Measurements from ENCODE around the gene PSMB3.

PSMB3 gene

GRCh38 chr17:38729886-38730525 is 22.5 kb upstream of the PSMB3 start, which contains the start of gene CISD3 (continued):
- TF ChIP-seq ZNF354C (tag by site-specific recombination; IDR thresholded peaks at IDR 0.05; ENCODE audit: borderline replicate concordance, low read depth) (no peak), SCRT1 (tag by site-specific recombination; IDR thresholded peaks at IDR 0.05; ENCODE audit: borderline replicate concordance) (no peak), ZNF529 (tag by site-specific recombination; IDR thresholded peaks at IDR 0.05; ENCODE audit: insufficient replicate concordance) (no peak), ZNF148 (tag by site-specific recombination; IDR thresholded peaks at IDR 0.05; ENCODE audit: borderline replicate concordance) (no peak), ZFHX2 (tag by site-specific recombination; conservative IDR thresholded peaks at IDR 0.05) (peak; percentile 87), WT1 (tag by site-specific recombination; IDR thresholded peaks at IDR 0.05) (no peak; the same call in 1 of the 2 replicates), ZBTB17 (tag by site-specific recombination; IDR thresholded peaks at IDR 0.05) (peak; percentile 50), ZNF248 (tag by site-specific recombination; IDR thresholded peaks at IDR 0.05) (no peak), ZNF239 (tag by site-specific recombination; IDR thresholded peaks at IDR 0.05) (no peak), ZFP3 (tag by site-specific recombination; IDR thresholded peaks at IDR 0.05; ENCODE audit: low read depth) (no peak), ZNF221 (tag by site-specific recombination; IDR thresholded peaks at IDR 0.05; ENCODE audit: borderline replicate concordance) (no peak), ZNF837 (tag by site-specific recombination; IDR thresholded peaks at IDR 0.05) (no peak), ZNF274 (IDR thresholded peaks at IDR 0.05; ENCODE audit: low read length) (no peak), ZNF274 (tag by site-specific recombination; IDR thresholded peaks at IDR 0.05; ENCODE audit: borderline replicate concordance) (no peak), TCF7L2 (IDR thresholded peaks at IDR 0.05; ENCODE audit: borderline replicate concordance, low read depth, low read length) (no peak), ZNF133 (tag by site-specific recombination; IDR thresholded peaks at IDR 0.05) (no peak), ZNF266 (tag by site-specific recombination; IDR thresholded peaks at IDR 0.05; ENCODE audit: low read depth) (no peak), ZNF707 (tag by site-specific recombination; IDR thresholded peaks at IDR 0.05) (no peak), ZNF544 (tag by site-specific recombination; IDR thresholded peaks at IDR 0.05) (no peak), ZNF843 (tag by site-specific recombination; IDR thresholded peaks at IDR 0.05) (no peak), TRIM28 (IDR thresholded peaks at IDR 0.05; ENCODE audit: borderline replicate concordance, low read length) (no peak), ZNF785 (tag by site-specific recombination; IDR thresholded peaks at IDR 0.05) (no peak), ZSCAN5A (tag by site-specific recombination; IDR thresholded peaks at IDR 0.05) (no peak), ZNF701 (tag by site-specific recombination; IDR thresholded peaks at IDR 0.05) (no peak), ZNF391 (tag by site-specific recombination; IDR thresholded peaks at IDR 0.05; ENCODE audit: borderline replicate concordance, low read depth) (no peak)
- TF ChIP-seq, protein P1, sequence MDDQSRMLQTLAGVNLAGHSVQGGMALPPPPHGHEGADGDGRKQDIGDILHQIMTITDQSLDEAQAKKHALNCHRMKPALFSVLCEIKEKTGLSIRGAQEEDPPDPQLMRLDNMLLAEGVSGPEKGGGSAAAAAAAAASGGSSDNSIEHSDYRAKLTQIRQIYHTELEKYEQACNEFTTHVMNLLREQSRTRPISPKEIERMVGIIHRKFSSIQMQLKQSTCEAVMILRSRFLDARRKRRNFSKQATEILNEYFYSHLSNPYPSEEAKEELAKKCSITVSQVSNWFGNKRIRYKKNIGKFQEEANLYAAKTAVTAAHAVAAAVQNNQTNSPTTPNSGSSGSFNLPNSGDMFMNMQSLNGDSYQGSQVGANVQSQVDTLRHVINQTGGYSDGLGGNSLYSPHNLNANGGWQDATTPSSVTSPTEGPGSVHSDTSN (CRISPR knock-in tag; IDR thresholded peaks at IDR 0.05), result peak; percentile 78
- TF ChIP-seq, protein P2, sequence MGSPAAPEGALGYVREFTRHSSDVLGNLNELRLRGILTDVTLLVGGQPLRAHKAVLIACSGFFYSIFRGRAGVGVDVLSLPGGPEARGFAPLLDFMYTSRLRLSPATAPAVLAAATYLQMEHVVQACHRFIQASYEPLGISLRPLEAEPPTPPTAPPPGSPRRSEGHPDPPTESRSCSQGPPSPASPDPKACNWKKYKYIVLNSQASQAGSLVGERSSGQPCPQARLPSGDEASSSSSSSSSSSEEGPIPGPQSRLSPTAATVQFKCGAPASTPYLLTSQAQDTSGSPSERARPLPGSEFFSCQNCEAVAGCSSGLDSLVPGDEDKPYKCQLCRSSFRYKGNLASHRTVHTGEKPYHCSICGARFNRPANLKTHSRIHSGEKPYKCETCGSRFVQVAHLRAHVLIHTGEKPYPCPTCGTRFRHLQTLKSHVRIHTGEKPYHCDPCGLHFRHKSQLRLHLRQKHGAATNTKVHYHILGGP (tag by site-specific recombination; IDR thresholded peaks at IDR 0.05), result no peak
- TF ChIP-seq, protein P3, sequence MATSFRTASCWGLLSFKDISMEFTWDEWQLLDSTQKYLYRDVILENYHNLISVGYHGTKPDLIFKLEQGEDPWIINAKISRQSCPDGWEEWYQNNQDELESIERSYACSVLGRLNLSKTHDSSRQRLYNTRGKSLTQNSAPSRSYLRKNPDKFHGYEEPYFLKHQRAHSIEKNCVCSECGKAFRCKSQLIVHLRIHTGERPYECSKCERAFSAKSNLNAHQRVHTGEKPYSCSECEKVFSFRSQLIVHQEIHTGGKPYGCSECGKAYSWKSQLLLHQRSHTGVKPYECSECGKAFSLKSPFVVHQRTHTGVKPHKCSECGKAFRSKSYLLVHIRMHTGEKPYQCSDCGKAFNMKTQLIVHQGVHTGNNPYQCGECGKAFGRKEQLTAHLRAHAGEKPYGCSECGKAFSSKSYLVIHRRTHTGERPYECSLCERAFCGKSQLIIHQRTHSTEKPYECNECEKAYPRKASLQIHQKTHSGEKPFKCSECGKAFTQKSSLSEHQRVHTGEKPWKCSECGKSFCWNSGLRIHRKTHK (tag by site-specific recombination; IDR thresholded peaks at IDR 0.05), result no peak
- TF ChIP-seq, protein P4, sequence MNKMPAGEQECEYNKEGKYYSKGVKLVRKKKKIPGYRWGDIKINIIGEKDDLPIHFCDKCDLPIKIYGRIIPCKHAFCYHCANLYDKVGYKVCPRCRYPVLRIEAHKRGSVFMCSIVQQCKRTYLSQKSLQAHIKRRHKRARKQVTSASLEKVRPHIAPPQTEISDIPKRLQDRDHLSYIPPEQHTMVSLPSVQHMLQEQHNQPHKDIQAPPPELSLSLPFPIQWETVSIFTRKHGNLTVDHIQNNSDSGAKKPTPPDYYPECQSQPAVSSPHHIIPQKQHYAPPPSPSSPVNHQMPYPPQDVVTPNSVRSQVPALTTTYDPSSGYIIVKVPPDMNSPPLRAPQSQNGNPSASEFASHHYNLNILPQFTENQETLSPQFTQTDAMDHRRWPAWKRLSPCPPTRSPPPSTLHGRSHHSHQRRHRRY (tag by site-specific recombination; IDR thresholded peaks at IDR 0.05), result no peak

Data from HEK293 (cell line).